Neural progenitor cell (in vitro differentiated cells): Measurements from ENCODE around the gene RFPL3.

Experiments used
- CTCF ChIP-seq: fragments of 200-600 bp; sonication (generic); IDR thresholded peaks from 2 replicates; pipeline ENCODE4 v1.5.1; 2017; ENCODE audit warnings: antibody characterized with exemption, mild to moderate bottlenecking
- EZH2 ChIP-seq: fragments of 200-600 bp; sonication (generic); IDR thresholded peaks from 2 replicates; pipeline ENCODE4 v1.6.1; 2017; ENCODE audit warnings: antibody characterized with exemption, mild to moderate bottlenecking, moderate library complexity
- EZH2phosphoT487 ChIP-seq: fragments of 200-600 bp; sonication (generic); IDR thresholded peaks from 2 replicates; pipeline ENCODE4 v1.6.1; 2017; ENCODE audit warnings: antibody characterized with exemption

GRCh38 chr22:32376681-32377080 lies 19.0 kb downstream of the RFPL3 start:
- no peak for TF ChIP-seq CTCF
- no peak for TF ChIP-seq EZH2phosphoT487
- no peak for TF ChIP-seq EZH2
